SK-N-DZ (cell line): ENCODE data around the gene MRTO4.
A peak's percentile ranks its signal among the peaks of the same experiment; 100 is the strongest.
"Not testable (repeated sequence)": the region's sequence is repeated elsewhere in the genome, so short reads cannot be mapped to it uniquely, and the experiment has no call there.

ENCODE experiments used
- DNase-seq: peaks from one replicate; pipeline ENCODE4 v3.0.0-alpha.2; 2015; ENCODE audit warnings: low spot score

MRTO4 gene

GRCh38 chr1:19269427-19270342 lies 18.1 kb downstream of the MRTO4 start:
- not testable (repeated sequence) for DNase-seq

GRCh38 chr1:19270343-19270730 lies 18.7 kb downstream of the MRTO4 start:
- not testable (repeated sequence) for DNase-seq

DNA sequence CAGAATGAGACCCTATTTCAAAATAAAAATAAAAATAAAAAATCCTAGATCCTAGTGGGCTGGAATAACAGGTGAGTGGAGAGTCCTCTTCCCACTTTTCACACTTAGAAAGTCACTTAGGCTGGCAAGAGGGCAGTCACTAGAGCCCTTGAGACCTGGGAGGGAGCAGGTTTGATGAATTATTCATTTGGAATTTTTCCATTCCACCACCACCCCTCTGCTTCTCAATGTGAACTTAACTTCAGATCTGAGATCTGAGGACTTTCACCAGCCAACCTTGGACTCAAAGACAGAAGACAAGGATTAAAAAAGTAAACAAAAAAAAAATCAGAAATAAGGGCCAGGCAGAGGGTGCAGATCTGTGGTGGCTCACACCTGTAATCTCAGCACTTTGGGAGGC lies 20.5 kb downstream of the MRTO4 start:
- no peak for DNase-seq

DNA sequence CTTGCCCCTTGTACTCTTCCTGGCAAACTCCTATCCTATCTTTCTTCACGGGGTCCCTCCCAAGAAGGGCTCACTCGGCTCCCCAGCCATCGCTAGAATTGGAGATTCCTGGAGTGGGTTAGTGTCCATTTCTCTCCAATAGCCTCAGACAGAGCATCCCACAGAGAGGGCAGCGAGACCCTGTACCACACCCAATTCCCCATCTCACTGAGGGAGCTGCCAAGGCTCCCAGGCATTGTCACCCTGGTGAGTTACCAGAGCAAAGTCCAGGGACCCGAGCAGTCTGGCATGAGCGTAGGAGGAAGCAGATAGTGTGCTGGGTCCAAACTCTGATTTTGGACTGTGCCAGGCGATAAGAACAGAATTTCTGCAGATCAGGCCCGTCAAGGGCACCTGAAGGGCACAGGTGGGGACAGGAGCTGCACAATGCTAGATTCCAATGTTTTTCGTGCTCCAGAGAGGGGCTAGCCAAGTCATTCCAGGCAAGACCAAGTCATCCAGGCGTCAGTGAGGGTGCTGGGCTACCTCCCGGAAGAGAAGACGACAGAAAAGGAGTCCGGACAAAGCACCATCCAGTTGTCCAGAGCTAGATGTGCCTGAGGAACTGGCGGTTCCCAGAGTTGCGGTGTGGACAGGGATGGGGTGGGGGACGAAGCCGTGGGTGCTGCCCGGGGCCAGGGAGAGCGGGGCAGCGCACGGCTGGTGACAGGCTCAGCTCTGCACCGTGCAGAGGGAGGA lies 21.7 kb downstream of the MRTO4 start:
- DNase-seq = no peak

DNA sequence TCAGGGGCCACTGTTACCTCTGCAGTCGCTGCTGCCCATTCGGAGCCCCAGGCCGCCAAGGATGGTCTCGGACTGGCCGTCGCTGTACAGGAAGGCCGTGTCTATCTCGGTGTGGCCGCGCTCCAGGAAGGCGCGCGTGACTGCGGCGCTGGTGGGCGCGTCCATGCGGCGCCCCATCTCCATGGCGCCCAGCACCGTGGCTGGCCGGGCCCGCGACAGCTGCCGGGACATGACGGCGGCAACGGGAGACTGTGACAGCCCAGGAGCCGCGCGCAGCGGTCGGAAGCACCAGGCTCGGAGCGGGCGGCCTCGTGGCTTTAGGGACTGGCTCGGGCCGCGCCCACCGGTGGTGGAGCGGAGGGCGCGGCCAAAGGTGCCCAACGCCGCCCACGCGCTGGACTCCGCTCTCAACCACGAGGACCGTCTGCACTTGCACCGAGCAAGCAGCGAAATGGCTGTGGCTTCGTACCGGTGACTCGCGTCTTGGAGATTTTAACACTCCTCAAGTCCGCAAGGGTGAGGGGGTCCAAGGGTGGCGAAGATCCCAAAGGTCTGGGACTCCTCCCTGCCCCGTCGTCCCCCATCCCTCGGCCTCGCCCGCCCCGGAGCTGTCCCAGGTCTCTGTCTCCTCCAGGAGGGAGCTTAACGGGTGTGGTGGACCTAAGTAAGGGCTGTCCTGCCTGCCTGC lies 22.4 kb downstream of the MRTO4 start:
- DNase-seq = not testable (repeated sequence)

GRCh38 chr1:19274636-19275035 lies 23.0 kb downstream of the MRTO4 start:
- DNase-seq = no peak

DNA sequence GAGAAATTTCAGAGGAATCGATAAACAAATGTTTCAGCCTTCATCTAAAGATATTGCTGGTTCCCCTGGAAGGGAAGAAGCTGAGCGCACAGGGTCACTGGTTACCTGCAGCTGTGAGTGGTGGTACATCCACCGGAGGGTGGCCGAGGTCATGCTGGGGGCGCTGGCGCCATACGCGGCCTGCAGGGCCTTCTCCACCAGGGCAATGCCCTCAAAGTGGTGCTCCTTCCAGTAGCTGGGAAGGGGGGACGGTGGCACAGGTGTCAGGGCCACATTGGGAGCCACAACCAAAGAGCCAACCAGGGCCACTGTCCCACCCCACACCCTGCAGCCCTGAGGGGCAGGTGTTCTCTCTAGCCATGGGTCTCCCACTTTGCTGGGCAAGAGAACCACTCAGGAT lies 32.3 kb downstream of the MRTO4 start:
- DNase-seq = no peak

DNA sequence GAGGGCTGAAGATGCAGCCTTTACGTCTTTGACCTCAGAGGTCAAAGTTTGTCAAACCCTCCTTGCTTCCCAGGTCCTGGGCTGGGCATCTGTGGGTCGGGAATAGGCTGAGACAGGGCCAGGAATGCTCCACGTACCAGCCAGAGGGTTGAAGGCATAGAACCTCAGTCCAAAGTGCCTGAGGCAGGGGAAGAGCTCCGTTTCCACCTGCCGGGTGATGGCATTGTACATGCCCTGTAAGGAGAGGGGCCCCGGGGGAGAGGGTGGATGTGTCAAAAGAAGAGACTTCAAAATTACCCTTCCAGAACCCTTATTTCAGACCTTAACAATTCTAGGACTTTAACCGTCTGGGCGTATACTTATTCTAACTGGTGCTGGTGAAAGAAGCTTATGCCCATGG lies 33.3 kb downstream of the MRTO4 start:
- DNase-seq = no peak

DNA sequence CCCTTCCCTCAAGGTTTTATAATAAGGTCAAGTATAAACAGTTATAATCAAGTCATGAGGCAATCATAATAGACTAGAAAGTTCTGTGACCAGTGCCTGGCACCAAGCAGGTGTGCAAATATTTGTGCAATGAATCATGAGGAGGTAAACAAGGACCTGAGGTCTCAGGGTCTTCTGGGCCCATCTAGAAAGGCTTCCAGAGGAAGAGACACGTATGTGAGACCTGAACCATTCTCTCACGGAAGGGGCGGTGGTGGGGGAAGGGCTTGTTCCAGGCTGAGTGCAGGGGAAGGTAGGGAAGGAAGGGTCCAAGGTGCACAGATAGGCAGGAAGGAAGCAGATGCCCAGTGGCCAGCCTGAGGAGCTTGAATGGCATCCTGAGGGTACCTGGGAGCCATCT lies 33.8 kb downstream of the MRTO4 start:
- not testable (repeated sequence) for DNase-seq

DNA sequence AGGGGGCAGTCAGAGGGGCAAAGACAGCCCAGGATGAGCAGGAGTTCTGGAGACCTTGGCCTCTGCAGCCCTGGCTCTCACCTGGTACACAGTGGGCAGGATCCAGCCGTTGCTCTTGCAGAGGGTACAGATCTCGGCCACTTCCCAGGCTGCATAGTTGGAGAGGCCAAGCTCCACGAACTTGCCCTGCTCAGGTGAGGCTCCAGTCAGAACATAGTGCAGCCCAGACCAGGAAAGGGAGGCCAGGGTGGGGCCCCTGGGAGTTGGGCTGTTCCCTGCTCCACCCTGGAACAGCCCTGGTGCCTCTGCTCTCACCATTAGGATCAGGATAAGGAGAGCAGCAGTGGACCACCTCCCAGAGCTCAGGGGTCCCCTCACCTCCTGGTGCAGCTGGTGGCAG lies 34.2 kb downstream of the MRTO4 start:
- not testable (repeated sequence) for DNase-seq

GRCh38 chr1:19287436-19288185 lies 36.0 kb downstream of the MRTO4 start:
- no peak for DNase-seq

DNA sequence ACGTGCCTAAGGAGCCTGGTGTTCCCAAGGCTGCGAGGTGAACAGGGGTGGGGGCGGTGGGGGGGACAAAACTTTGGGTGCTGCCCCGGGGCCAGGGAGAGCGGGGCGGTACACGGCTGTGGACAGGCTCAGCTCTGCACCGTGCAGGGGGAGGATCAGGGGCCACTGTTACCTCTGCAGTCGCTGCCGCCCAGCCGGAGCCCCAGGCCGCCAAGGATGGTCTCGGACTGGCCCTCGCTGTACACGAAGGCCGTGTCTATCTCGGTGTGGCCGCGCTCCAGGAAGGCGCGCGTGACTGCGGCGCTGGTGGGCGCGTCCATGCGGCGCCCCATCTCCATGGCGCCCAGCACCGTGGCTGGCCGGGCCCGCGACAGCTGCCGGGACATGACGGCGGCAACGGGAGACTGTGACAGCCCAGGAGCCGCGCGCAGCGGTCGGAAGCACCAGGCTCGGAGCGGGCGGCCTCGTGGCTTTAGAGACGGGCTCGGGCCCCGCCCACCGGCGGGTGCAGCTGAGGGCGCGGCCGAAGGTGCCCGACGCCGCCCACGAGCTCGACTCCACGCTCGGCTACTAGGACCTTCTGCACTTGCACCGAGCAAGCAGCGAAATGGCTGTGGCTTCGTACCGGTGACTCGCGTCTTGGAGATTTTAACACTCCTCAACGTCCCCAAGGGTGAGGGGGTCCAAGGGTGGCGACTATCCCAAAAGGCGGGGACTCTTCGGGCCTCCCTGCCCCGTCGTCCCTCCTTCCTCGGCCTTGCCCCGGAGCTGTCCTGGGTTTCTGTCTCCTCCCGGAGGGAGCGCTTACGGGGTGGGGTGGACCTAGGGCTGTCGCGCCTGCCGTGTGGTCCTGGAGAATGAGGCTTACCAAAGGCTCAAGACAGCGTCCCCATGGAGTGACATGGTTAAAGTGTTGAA lies 37.0 kb downstream of the MRTO4 start, which contains the start of gene AKR7A3:
Gene AKR7A3 (minus strand): TSS at position 447 of the 918 bp plus-strand sequence. CDS start 61 bp downstream, at position 386.
- not testable (repeated sequence) for DNase-seq

GRCh38 chr1:19289244-19289643 lies 37.6 kb downstream of the MRTO4 start:
- no peak for DNase-seq

DNA sequence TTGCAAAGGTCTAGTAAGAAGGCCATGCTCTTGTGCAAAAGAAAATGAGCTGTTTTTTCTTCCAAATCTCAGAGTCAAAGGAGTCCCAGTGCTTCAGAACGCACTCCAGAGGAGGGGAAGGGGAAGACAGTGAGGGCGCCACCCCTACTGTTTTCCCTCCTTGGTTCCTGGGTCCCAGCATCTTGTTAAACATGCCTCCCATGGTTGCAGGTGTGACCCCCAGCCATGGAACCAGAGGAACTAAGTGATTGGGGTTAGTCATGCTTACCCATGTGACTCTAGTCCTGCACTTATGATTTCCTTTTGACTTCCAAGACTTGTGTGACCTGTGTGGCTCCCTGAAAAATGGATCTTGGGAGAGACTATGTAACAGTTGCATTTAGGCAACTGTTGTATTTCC lies 43.0 kb downstream of the MRTO4 start:
- no peak for DNase-seq

DNA sequence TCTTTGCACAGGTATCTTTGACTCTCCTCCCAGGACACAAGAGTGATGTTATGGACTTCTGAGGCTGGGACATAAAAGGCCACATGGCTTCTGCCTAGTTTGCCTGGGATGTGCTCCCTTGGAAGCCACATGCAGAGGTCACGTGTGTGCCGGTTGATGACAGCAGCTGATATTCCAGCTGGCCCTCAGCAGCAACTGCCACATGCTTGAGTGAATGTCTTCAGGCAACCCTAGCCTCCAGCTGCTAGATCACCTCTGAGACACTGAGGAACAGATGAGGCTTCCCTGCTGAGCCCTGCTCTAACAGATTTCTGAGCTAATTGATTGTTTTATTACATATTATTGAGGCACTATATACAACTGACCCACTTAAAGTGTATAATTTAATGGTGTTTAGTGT lies 48.6 kb downstream of the MRTO4 start:
- peak; percentile 40 for DNase-seq

DNA sequence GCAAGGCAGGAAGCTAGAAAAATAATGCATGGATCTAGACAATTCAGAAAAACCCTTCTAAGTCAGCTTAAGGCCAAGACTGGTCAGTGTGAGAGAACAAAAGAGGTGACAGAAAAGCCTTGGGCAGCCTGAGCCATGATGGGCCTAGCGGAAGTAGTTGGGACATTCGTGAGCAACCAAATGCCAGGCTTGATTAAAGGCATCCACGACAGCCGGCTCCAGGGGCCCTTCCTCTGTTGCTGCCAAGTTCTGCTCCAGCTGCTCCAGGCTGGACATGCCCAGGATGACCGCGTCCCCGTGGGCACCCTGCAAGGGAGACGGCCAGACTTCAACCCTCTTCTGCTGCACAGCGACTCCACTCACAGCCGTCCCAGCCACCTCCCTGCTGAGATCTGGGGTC lies 52.5 kb downstream of the MRTO4 start:
- DNase-seq = not testable (repeated sequence)

DNA sequence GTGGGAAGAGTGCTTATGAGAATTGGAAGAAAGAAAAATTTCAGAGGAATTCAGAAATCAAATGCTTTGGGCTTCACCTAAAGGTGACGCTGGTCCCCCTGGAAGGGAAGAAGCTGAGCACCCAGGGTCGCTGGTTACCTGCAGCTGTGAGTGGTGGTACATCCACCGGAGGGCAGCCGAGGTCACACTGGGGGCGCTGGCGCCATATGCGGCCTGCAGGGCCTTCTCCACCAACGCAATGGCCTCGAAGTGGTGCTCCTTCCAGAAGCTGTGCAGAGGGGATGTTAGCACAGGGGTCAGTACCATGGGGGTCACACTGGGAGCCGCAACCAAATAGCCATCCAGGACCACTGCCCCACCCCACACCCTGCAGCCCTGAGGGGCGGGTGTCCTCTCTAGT lies 54.3 kb downstream of the MRTO4 start:
- DNase-seq = no peak

DNA sequence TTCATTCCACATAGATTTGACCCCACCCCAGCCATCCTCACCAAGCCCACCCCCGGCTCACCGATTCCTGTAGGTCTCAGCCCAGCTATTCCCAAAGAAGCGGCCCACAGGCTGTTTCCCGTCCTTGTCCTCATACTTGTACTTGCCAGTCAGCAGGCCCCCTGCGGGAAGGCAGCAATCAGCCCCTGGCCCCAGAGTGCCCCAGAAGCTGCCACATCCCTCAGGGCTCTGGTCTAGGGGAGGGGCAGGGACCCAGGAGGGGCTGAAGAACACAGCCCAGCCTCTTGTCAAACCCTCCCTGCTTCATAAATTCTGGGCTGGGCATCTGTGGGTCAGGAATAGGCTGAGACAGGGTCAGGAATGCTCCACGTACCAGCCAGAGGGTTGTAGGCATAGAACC lies 55.3 kb downstream of the MRTO4 start:
- DNase-seq = no peak

- DNase-seq = no peak
Measured at GRCh38 chr1:19307794-19308508, 56.3 kb downstream of the MRTO4 start.

DNA sequence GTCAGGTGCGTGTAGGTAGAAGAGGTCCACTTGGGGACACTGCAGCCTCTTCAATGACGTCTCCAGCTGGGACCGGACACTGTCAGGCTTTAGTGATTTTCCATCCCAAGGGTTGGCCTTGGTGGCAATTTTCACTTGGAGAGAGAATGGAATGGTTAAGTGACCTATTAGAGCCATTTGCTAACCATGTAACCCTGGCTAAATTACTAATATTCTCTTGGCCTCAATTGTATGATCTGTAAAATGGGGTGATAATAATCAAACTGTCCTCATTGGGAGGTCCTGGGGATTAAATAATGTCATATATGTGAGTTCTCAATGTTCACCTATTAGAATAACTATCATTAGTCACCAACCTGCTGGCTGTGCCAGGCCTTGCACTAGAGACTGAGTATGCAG lies 56.9 kb downstream of the MRTO4 start:
- DNase-seq = no peak
